Raji (cell line): ENCODE data around the gene RIBC1.

ENCODE experiments used
- POLR2A ChIP-seq: IDR thresholded peaks from 2 replicates; pipeline ENCODE4 v1.6.1; 2011; ENCODE audit warnings: low read depth, low read length, control low read depth; ENCODE audit not compliant: insufficient read depth

RIBC1 gene

GRCh38 chrX:53422861-53423306 lies at the start of gene RIBC1:
RIBC1 (plus strand) TSS chrX:53422873; CDS start chrX:53426277, 3,404 bp downstream.
- TF ChIP-seq POLR2A: no peak

GRCh38 chrX:53373307-53373706 lies 49.4 kb upstream of the RIBC1 start:
- TF ChIP-seq POLR2A: no peak

- no peak for TF ChIP-seq POLR2A
These were observed 48.4 kb upstream of the RIBC1 start for GRCh38 chrX:53374222-53374820.

- no peak for TF ChIP-seq POLR2A
These were observed 47.8 kb upstream of the RIBC1 start for GRCh38 chrX:53374923-53375322.

DNA sequence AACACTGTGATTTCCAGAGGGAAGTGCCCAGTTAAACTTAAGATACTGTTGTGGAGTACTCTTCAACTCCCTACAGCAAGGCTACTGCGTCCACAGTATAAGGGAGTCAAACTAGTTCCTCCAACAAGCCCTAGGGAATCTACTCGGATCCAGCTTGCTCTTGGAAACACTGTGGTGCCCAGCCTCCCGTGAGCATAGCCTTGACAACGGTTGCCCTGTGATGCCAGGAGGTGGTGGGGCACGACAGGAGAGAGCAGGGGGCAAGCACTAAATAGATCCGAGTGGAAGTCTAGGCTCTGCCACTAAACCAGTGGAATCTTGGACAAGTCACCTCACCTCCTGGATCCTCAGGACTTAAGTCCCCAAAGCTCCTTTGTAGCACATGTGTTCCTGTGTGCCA lies 45.8 kb upstream of the RIBC1 start:
- no peak for TF ChIP-seq POLR2A

- no peak for TF ChIP-seq POLR2A
These were observed 45.2 kb upstream of the RIBC1 start for GRCh38 chrX:53377464-53377863.

DNA sequence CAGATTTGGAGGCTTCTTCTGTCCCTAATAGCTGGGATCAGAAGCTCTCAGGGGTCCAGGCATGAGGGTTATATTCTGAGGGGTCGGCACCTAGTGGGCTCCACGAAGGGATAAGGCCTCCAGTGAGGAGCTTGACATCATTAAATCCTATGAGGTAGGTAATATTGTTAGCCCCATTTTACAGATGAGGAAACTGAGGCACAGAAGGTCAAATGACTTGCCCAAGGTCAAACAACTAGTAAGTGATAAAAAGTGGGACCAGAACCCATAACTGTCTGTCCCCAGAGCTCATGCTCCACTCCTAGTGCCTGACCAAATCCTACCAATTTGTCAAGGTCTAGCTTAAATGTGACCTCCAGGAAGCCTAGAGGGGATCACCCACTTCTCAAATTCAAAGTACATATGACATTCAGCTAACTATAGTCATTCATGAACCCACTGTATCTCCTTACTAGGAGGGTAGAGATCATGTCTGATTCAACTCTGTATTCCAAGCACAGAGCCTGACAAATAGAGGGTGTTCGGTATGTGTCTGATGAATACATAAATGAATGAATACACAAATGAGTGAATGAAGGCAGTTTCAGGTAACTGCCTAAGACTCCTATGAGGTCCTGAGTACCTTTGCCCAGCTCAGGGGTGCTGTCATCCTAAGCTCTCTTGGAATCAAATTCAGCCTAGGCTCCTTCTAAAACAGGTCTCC lies 43.5 kb upstream of the RIBC1 start:
- TF ChIP-seq POLR2A: no peak

DNA sequence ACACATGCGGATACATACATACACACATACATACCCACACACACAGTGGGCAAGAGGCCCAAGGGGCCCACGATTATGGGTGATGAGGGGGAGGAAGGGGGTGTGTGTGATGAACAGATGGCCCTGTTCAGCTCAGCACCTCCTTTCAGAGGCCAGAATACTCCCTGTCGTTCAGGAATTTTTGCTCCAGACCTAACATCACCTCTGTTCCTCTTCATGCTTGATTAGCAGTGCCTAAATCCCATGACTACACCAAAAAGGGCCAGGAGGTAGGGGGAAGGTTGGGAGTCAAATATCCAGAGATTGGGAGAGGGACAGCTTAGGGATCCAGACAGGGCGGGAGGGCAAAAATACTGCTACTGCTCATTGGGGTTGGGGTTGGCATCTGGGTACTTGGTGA lies 42.9 kb upstream of the RIBC1 start:
- TF ChIP-seq POLR2A: no peak

DNA sequence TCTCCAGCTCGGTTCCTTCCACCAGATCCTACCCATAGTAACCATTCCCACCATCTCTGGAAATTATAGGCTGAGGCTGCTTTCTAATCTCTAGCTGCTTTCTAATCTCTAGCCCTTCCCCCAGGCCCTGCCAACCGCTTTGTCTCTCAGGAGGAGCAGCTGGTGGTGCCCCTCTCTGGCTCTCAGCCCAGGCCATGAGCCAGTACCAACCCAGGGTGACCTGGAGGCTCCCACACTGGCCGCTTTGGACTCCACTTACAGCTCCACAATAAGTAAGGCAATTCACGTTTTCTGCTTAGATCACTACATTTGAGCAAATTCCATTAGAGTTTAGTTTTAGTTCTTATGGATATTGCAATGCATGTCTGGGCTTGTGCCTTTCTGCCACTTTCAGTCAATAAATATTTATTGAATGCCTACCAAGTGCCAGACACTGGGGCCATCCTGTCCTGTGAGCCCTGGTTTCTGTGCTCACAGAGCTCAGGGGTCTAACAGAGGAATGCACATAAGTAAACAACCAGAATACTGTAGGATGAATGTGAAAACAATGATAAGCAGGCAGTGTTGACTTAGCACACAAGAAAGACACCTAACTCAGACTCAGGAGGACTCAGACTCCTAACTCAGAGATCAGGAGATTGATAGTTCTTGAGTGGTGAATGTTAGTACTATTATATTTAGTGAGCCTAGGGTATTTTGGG lies 39.1 kb upstream of the RIBC1 start:
- TF ChIP-seq POLR2A: no peak

GRCh38 chrX:53395605-53396298 lies 26.9 kb upstream of the RIBC1 start:
- no peak for TF ChIP-seq POLR2A

- no peak for TF ChIP-seq POLR2A
These were observed 24.5 kb upstream of the RIBC1 start for GRCh38 chrX:53398216-53398615.

DNA sequence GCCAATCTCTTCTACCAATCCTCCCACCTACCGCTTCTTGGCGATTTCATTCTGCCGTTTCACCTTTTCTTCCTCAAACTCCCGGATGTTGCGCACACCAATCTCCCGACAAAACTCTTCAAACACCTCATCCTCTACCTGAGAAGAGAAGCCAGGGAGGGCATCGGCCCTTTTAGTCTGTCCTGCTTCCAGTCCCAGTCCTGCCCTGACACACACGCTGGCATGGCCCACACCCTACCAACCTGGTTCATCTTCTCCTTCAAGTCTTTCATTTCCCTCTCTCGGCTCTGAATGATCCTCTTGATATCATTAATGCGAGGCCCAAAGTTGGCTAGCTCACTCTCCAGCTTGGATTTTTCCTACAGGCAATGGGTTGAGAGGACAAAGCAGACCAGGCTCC lies 19.1 kb upstream of the RIBC1 start:
- TF ChIP-seq POLR2A: no peak

- no peak for TF ChIP-seq POLR2A
These were observed 10.2 kb upstream of the RIBC1 start for GRCh38 chrX:53412446-53412845.

DNA sequence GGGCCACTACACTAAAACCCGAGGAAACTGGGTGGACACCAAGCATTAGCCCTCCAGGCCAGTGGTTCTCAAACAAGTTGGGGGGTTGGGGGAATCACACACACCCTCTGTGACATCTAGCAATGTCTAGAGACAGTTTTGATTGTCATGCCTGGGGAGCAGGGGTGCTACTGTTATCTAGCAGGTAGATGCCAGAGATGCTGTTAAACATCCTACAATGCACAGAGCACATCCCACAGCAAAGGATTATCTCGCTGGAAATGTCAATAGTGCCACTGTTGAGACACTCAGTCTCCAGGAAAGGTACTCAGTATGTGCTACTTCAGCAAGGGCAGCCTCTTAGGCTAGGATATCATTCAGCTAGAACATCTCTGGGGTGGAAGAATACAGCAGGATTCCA lies 1.5 kb upstream of the RIBC1 start:
- TF ChIP-seq POLR2A: no peak

DNA sequence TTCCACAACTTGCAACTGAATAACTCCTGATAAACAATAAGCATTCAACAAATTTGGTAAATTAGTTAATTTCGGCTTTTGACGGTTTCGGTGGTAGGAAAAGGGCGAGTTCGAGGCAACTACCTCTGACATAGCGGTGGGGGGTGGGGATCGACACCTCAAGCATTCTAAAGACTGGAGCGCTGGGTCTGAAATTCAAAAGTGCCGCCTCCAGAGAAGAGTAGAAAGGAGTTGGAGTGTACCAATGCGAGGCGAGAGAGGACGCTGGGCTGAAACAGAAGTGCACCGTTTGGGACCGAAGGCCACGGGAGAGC lies 944 bp upstream of the RIBC1 start:
- no peak for TF ChIP-seq POLR2A
